Left cardiac atrium (tissue), 4 donors: Measurements from ENCODE around the gene YY1. TPM values are rescaled to one million over a fixed set of nuclear protein-coding genes. Genes with fewer than 3 reads are reported as not detected.
"Not testable (repeated sequence)": the region's sequence is repeated elsewhere in the genome, so short reads cannot be mapped to it uniquely, and the experiment has no call there.

Experiments used
- ATAC-seq, 2 donors: fragments of 200-7000 bp; cut with Tn5 transposase; one replicate each; pipeline ENCODE4 v1.9.1; 2020; ENCODE audit warnings: mild to moderate bottlenecking in 2 of 2, moderate library complexity in 2 of 2
- DNase-seq: peaks from one replicate; pipeline ENCODE4 v3.0.0-alpha.2; 2020
- intact Hi-C, 2 donors: fragments of 100-400 bp; cut with DNase I; formaldehyde crosslinking; loops; one replicate each; pipeline versions ENCODE4 v1.14.1 to v1.15.1; 2022 to 2023
- total RNA-seq, 2 donors: library from RNA; stranded (reverse); fragmentation: NEBNext Ultra II Directional; extraction: Animal tissue kit (Norgen Biotek cat#: 25700); gene quantifications; one replicate each; pipeline ENCODE4 v1.2.1, GENCODE V29; 2021
- donor health status: DM: no; HTN: yes; CAD: no.
- donor health status: DM: no; HTN: yes; CAD: no; lungs with severe emphysema.
- donor health status: DM: yes; HTN: yes; CAD: no.
- donor health status: Dilated cardiomyopathy.

The YY1 gene
- total RNA-seq, 2 donors from 2014 or later: 41.0 to 45.7 TPM

DNA sequence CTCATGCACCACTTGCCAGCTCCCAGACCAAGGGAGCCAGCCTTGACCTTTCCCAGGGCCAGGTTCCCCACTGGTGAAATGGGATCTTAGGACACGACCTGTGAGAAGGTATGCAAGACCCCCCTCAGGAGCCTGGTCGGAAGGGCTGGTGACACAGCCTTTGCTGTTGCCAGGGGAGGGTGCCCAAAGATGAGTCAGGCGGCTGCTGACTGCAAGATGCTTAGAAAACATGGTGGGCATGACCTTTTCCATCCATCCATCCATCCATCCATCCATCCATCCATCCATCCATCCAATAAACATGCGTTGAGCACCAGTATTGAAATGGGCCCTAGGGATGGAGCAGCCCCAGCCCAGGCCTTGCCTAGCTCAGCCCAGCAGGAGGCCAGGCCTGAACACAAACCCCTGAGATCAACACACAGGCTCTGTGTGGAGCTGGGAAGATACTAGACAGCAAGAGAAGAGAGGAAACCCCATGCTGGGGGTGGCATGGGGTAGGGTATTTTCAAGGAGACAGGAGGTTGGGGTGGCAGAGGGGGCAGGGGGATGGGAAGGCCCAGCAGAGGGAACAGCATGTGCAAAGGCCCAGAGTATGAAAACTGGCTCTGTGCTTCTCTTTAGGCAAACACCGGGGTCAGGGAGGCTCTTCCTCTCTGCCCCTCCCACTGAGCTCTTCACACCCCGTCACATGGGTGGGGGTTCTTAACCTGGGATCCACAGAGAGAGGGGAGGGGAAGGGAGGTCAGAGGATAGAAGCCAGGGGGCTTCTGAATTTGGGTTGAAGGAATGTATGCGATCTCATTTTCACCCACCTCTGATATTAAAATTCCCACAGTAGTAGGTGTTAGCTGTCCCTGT lies 26.2 kb upstream of the YY1 start:
- DNase-seq (no peak), ATAC-seq (no peak)
- intact Hi-C loops: no loop called here

DNA sequence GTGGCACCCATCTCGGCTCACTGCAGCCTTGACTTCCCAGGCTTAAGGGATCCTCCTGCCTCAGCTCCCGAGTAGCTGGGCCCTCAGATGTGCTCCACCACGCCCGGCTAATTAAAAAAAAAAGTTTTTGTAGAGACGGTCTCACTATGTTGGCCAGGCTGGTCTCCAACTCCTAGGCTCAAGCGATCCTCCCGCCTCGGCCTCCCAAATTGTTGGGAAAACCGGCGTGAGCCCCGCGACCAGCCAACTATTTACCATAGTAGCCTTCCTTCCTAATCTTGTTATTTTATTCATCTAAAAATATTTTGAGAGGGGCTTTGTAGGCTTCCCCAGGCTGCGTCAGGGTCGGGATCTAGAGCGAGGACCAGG lies 25.4 kb upstream of the YY1 start:
- no peak for ATAC-seq
- no peak for DNase-seq
- intact Hi-C loops: no loop called here

DNA sequence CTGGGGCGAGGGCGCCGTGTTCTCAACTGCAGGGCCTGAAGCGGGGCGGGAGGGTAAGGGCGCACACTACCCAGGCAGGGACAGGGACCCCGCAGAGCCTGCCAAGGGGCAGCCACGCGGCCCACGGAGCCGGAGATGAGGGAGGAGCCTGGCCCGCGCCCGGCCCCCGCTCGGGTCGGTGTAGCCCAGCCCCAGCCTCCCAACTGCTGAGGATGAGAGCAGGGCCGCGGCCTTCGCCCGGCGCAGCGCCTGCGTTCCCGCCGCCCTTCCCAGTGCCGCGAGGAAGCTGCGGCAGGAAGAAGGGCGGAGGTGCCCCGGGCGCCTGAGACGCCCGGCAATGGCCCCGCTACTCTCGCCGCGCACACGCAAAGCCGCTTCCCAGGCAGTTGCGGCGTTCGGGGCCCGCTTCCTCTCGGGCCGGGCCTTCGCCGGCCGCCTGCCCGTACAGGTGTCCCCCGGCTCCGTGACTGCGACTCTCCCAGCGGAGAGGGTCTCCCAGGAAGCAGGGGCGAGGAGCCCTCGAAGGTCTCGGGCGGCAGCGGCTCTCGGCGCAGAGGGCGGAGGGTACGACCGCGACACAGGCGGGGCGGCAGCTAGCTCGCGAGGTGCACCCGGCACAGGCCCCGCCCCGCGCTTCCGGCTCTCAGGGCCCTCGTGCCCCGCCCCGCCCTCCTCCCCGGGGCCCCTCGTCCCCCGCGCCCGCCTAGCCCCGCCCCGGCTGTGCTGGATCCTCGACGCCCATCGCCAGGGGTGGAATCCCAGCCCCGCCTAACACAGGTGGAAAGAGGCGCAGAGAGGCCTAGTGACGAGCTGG lies 24.8 kb upstream of the YY1 start:
- intact Hi-C loops: no loop called here
- peak; percentile 98 for ATAC-seq
- peak; percentile 95 for DNase-seq

DNA sequence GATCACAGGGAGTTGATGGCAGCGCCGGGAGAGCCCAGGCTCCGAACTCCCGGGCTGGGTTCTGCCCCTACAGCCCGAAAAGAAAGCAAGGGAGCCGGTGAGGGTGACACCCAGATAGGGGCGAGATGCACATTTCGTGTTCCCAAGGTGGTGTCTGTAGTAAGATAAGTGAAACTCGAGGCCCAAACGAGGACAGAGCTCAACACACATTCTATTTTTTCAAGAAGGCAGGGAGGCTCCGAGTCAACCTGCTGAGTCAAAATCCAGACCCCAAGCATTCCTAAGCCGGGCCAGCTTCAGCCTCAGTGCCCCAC lies 24.2 kb upstream of the YY1 start:
- no peak for DNase-seq
- intact Hi-C loops: no loop called here
- no peak for ATAC-seq

DNA sequence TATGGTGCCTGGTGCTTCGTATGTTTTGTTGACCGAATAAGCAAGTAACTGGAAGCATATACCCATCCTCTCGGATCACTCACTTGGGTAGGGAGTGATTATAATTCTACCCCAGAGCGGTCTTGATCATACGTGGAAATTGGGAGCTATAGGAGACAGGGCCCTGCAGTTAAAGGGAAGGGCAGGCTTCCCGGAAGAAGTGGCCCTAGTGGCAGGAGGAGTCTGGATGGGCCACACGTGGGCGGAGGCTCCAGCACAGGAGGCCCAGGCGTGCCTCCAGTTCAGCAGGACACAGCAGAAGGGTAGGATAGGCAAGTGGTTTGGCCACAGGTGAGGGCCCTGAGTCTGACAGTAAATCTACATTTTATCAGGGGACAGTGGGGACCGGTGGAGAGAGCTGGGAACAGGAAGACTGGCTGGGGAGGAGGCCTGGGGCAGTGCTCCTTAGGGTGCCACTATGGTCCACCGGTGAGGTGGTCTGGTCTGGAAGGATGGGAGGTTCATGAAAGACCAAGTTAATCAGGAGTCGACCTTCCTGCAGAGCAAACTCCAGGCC lies 23.5 kb upstream of the YY1 start:
- no peak for ATAC-seq
- intact Hi-C loops: no loop called here
- DNase-seq: no peak

DNA sequence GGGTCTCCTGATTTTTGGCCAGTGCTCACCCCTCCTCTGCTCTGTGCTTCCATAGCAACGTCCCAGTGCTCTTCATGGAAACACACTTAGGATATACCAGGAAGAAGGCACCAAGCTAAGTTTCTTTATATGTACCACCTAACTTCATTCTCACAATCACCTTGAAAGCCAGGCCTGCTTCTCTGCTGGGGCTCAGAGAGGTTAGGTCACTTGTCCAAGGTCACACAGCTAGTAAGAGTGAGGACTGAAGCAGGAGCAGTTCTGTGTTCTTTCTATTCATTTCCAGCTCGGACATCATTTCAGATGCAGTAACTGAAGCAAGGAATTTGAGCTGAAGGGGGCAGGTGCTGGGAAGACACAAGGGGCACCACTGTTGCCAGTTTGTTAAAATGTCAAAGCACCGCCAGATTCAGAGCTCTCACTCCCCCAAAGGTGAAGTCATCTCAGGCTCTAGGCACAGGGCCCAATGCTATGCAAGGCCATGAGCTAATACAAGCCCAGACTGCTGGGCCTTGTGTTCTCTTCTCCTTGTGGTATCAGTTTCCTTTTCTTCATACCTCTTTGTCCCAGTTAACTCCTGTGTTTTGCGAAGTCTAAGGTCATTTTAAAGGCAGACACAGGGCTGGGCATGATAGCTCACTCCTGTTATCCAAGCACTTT lies 19.7 kb upstream of the YY1 start:
- intact Hi-C loops: no loop called here
- DNase-seq (no peak), ATAC-seq (no peak)

DNA sequence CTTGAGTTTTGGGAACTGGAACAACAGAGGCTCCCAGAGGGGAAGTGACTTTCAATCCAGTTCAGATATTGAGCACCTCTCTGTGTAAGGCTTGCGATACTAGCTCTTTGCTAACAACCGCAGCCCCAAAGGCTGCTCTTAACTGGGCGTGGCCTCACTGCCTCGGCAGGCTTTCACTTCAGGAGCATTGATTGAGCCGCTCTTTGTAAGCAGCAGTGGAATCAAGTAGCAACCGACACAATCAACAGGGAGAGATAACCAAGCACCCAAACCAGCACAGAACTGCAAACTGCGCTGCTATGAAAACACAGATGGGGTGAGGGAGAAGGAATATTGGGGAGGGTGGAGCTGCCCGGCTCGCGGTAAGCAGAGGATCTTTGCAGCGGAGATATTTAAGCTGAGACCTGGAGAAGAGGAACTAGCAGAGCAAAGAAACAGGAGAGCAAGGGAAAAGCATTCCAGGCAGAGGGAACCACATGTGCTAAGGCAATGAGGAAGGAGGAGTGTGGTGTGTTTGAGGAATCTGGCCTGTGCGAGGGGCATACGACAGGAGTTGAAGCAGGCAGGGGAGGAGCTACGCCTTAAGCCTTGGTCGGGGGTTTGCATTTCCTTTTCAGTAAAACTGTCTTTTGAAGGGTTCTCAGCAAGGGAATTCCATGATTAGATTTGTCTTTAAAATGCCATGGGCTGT lies 17.3 kb upstream of the YY1 start:
- ATAC-seq (peak; percentile 85 to 86), DNase-seq (peak; percentile 63)
- intact Hi-C loops: no loop called here

DNA sequence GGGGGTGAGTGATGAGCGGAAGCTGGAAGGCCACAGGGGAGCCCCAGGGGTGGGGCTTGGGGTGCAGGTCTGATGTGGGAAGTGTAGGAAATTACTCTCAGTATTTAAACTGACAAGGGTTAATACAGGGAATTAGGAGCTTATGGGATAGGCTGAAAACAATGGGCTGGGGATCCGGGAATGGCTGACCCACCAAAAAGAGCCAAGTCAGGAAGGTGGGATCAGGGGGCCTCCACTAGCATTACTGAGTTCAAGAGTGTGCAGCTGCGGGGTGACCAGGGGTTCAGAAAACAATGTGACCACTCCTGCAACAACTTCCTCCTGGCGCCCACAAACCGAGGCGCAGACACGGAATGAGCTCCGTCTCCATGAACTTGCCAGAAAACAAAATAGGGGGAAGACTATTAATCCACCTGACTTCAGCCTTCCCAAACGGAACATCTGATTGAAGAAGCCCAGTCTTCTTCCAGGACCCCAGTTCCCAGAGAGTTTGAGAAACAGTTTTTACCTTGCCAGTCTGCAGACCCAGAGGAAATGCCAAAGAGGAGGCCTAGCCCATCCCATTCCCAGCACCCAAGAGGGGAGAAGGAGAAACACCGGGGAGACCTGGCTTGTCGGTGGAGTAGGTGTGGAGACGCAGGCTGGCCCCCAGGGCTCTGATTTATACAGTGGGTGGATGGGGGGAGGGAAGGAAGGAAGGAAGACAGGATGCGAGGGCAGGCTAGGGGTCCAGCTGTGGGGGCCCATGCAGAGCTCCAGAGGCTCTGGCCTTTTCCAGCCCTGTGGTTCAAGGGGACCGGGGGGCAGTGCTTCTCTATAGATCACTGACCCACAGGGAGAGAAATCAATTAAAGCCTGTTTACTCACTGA lies 16.5 kb upstream of the YY1 start:
- no peak for DNase-seq
- ATAC-seq: peak in 1 of 2 donors; percentile 7
- intact Hi-C loops: no loop called here

DNA sequence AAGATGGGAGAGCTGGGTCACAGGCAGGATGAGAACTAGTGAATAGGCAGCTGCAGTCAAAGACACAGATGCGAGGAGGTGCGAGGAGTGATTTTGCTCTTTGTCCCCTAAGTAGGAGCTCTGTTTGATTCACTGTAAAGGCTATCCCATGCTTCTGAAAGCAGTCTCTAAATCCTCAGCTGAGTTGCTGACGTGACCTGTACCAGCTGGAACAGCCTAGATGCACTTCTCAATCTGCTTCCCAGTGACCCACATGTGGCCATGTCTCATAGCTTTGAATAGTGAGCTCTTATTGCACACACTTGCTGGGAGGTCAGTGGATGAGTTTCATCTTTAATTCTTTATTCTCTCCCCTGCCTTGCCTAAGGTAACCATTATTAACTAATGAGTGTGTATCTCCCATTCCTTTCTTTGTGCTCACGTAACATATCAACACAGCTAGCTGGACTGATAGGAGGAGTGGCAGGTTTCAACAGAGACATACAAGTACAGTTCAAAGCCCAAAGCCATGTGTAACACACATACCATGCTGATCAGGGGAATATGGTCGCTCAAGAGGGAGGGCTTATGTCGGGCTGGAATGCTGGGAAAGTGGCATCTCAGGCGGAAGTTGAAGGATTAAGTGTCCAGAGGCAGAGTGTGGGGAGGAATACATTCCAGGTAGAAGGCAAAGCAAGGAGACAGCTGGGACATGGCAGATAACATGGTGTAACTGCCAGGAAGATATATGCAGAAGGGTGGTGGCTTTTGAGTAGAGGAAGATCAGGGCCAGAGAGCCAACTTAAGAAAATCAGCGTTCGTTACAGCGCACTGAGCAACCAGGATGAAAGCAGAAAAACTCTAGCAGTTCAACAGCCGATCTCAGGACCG lies 15.4 kb upstream of the YY1 start:
- intact Hi-C loops: no loop called here
- ATAC-seq (no peak), DNase-seq (no peak)

DNA sequence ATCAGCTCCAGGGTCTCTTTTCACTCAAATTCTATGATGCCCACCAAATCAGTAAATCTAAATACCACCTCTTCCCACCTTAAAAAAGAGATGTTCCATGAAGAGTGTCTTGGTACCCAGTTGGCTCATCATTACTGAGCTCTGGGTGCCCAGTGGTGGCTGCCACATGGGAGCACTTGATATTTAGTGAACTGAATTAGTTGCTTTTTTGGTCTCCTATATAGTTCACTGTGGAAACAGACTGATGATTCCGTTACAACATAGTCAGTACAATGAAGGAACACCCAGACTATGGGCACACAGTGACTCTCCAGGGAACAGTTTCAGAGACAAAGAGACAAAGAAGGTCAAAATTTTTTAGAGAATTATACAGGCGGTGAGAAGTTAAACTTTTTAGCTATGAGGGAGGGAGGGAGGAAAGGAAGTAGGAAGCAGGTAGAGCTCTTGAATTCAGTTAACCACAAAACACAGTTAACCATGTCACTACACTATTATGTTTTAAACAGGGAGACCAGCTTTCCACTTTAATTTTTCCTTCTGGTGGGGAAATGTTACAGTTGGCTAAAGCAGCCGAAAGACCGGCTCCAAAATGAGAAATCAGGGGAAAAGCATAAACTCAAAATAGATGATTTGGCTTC lies 14.6 kb upstream of the YY1 start:
- intact Hi-C loops: no loop called here
- ATAC-seq: no peak

DNA sequence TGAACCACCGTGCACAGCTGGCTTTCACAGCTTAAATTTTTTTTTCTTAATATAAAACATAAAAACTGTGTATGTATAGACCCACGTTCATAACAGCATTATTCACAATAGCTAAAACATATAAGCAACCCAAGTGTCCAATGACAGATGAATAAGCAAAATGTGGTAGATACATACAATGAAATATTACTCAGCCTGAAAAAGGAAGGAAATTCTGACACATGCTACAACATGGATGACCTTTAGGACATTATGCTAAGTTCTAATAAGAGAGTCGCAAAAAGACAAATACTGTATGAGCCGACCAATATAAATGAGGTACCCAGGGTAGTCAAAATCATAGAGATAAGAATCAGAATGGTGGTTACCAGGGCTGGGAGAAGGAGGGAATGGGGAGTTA lies 13.8 kb upstream of the YY1 start:
- DNase-seq (no peak), ATAC-seq (no peak)
- intact Hi-C loops: no loop called here

More for the DNA sequence above, 14.6 kb upstream of the YY1 start:
- no peak for DNase-seq

DNA sequence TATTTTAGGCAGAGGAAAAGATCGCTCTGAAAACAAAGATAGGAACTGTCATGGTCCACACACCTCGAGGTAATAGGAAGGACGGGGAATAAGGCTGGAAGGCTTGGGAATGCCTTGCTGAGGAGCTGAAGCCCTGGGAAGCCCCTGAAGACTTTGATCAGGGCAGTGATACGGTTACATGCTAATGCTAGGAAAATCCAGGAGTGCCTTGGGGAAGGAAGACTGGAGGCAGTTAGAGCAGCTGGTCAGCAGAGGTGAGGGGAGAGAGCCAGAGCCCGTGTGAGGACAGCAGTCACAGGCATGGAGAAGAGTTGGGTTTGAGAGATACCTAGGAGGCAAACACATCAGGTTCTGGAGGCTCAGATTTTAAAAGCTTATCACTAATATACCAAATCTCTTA lies 8.6 kb upstream of the YY1 start:
- ATAC-seq (no peak), DNase-seq (no peak)
- intact Hi-C loops: no loop called here

DNA sequence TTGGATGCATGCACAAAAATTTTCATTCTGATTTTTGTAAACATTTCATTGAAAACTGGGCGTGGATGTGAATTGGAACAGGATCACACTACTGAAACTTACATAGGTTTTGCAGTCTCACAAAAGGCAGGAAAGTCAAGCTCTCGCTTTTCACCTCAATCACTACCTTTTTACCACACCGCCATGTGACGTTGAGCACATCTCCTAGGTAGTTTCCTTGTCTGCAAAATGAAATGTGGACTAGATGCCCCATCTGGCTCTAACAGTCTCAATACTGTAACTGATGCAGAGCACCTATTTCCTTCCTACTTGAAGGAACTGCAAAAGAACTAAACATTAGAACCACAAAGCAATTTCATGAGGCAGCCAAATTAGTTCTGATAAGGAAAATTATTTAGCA lies 4.4 kb upstream of the YY1 start:
- intact Hi-C loops: no loop called here
- DNase-seq (no peak), ATAC-seq (no peak)

DNA sequence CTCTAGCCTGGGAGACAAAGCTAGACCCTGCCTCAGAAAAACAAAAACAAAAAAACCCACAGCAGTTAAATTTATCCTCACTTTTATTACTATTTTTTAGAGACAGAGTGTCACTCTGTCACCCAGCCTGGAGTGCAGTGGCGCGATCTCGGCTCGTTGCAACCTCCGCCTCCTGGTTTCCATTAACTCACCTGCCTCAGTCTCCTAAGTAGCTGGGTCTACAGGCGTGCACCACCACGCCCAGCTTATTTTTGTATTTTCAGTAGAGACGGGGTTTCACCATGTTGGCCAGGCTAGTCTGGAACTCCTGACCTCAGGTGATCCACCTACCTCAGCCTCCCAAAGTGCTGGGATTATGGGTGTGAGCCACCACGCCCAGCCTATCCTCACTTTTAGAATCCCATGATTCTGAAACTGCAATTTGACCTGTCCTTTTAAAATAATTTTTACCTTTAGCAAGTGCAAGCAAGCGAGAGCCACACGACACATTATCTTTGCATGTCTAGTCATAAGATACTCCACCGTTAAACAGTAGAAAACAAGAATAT lies 2.6 kb upstream of the YY1 start:
- ATAC-seq, intact Hi-C loops, DNase-seq: not testable (repeated sequence)

DNA sequence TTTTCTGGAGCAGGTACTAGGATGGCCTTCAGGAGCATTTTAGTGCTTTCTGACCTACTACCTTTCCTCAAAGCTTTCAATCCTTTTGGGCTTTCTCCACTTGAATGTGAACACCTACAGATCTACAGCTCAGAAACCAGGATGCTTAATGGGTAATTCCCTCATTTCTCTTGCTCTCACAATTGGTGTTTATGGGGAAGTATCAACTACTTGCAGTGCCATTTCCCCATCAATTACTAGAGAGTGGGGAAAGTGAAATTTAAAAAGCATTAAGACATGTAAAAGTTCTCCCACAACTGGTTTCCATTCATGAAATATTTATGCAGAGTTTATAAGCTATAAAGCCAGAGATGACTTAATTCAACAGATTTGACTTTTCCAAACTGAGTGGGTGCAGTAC lies 2.1 kb upstream of the YY1 start:
- ATAC-seq (no peak), DNase-seq (no peak)
- intact Hi-C loops: no loop called here

DNA sequence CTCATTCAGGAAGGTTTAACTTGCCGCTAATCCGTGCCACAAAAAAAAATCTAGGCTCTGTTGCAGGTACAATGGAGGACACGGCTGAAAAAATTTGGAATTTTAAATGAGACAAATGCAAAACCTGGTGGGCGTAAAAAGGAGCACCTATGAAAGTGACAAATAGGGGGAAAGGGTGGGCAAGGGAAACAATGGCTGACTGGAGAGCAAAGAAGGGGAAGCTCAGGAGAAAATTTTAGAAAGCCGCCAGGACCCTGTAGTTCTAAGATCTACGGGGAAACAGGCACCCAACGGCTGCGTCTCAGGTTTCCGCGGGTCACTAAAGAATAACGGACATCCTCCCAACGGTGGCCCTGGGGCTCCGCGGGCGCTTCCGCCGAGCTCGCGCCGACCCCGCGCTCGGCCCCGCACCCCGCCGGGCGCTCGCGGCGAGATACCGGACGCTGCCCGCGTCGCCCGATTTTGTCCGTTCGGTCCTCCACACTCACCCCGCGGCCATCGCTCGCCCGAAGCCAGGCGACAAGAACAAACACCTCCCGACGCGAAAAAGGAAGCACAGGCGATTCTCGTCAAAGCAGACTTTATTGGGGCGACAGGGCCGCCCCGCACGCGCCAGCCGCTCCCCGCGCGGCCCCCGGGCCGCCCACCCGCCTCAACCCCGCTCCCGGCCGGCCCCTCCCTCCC lies 1.1 kb upstream of the YY1 start:
- intact Hi-C loops: no loop called here
- peak; percentile 5 to 36 for ATAC-seq

More for the DNA sequence above, 1.1 kb upstream of the YY1 start:
- peak; percentile 45 for DNase-seq
